ENCODE data around the gene RASL12.

Gene RASL12

GRCh38 chr15:65037309-65037708 lies 30.5 kb downstream of the RASL12 start:
- DNase-seq (ENCODE audit: low read depth in 2 of 2) = no peak
- TF ChIP-seq CTCF (IDR thresholded peaks at IDR 0.05; ENCODE audit: low read depth, low read length) = no peak
- no peak overlapping the region for H3K4me3 ChIP-seq (replicated peaks in 1 of 2; ENCODE audit: low read depth in 2 of 2, low read length in 2 of 2)

- DNase-seq (ENCODE audit: low read depth in 2 of 2) = no peak
- no peak overlapping the region for H3K4me3 ChIP-seq (replicated peaks in 1 of 2; ENCODE audit: low read depth in 2 of 2, low read length in 2 of 2)
- TF ChIP-seq CTCF (IDR thresholded peaks at IDR 0.05; ENCODE audit: low read depth, low read length) = no peak
Observed at GRCh38 chr15:65034719-65035118, 33.1 kb downstream of the RASL12 start.

- no peak overlapping the region for H3K4me3 ChIP-seq (replicated peaks in 1 of 2; ENCODE audit: low read depth in 2 of 2, low read length in 2 of 2)
- peak; percentile 63 to 68 for DNase-seq (ENCODE audit: low read depth in 2 of 2)
- peak; percentile 63 for TF ChIP-seq CTCF (IDR thresholded peaks at IDR 0.05; ENCODE audit: low read depth, low read length)
Observed at GRCh38 chr15:65033659-65034269, 34.0 kb downstream of the RASL12 start.

- peak; percentile 61 for TF ChIP-seq CTCF (IDR thresholded peaks at IDR 0.05; ENCODE audit: low read depth, low read length)
- H3K4me3 ChIP-seq (replicated peaks in 1 of 2; ENCODE audit: low read depth in 2 of 2, low read length in 2 of 2) = no peak overlapping the region
- DNase-seq (ENCODE audit: low read depth in 2 of 2) = peak; percentile 61 to 63
Observed at GRCh38 chr15:65032801-65033537, 34.8 kb downstream of the RASL12 start.

- DNase-seq (ENCODE audit: low read depth in 2 of 2) = no peak
- TF ChIP-seq CTCF (IDR thresholded peaks at IDR 0.05; ENCODE audit: low read depth, low read length) = no peak
- H3K4me3 ChIP-seq (replicated peaks in 1 of 2; ENCODE audit: low read depth in 2 of 2, low read length in 2 of 2) = peak overlapping the region in 1 of 2 donors; percentile 92
Observed at GRCh38 chr15:65029736-65030208, 38.0 kb downstream of the RASL12 start.

GRCh38 chr15:65028921-65029735 lies 38.7 kb downstream of the RASL12 start, which contains the start of gene MTFMT:
TSS of gene MTFMT (minus strand) at chr15:65029639. CDS start at chr15:65029613, 26 bp downstream.
- peak within 1 kb of the TSS; percentile 90 to 92 for H3K4me3 ChIP-seq (replicated peaks in 1 of 2; ENCODE audit: low read depth in 2 of 2, low read length in 2 of 2)
- peak; percentile 83 to 85 for DNase-seq (ENCODE audit: low read depth in 2 of 2)

More at GRCh38 chr15:65028921-65029735, 38.7 kb downstream of the RASL12 start, which contains the start of gene MTFMT:
- TF ChIP-seq CTCF (IDR thresholded peaks at IDR 0.05; ENCODE audit: low read depth, low read length) = no peak

All from cardiac fibroblast (primary cell).